ENCODE data around the gene CERS2.
A peak's percentile ranks its signal among the peaks of the same experiment; 100 is the strongest.

CERS2 gene

GRCh38 chr1:150981805-150982712 lies 7.4 kb upstream of the CERS2 start, which contains the start of gene ANXA9:
Gene ANXA9, plus strand, starts transcription at chr1:150982292. Its CDS starts 814 bp downstream, at chr1:150983106.
- peak within 1 kb of the TSS; percentile 27 for H3K27ac Mint-ChIP-seq

DNA sequence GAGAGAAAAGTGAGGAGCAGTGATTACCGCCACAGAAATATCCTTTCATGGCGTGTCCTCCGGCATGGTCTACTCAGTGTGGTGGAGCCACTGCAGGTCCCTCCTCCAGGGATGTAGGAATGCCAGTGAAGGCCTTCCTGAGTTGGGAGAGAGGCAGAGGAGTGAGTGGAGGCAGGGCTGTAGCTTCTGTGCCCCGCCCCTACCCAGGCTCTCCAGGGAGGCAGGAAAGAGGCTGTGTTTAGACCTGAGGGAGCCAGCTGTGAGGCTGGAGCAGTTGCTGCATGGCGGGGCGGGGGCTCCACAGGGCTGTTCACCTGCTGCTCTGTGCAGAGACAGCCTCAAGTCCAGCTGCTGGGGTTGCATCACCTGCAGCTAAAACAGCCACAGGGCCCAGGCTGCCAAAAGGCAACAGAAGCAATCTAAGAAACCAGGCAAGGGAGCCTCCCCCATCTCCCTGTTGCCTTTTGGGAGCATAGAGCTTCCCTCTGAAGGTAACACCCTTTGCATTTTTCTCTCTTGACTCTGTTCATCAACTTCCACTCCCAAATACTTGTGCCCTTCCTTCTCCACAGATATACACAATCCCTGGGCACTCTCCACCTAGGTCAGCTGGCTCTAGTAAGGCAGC lies 6.7 kb upstream of the CERS2 start:
- H3K27ac Mint-ChIP-seq = peak overlapping the region; percentile 27
- peaks cover 32% of the 10 kb centered on the region for H3K4me1 Mint-ChIP-seq (ENCODE audit: low read depth)
- H3K27me3 Mint-ChIP-seq = no peaks in the 10 kb centered on the region

More at GRCh38 chr1:150981805-150982712, 7.4 kb upstream of the CERS2 start, which contains the start of gene ANXA9:
- Mint-ChIP-seq H3K36me3 (ENCODE audit: low read depth) (no peaks in the 10 kb centered on the region), H3K9me3 (no peaks in the 10 kb centered on the region), H3K4me1 (ENCODE audit: low read depth) (peaks cover 24% of the 10 kb centered on the region), H3K27me3 (no peaks in the 10 kb centered on the region), H3K4me3 (no peak within 1 kb of the TSS)
- DNase-seq = no peak

DNA sequence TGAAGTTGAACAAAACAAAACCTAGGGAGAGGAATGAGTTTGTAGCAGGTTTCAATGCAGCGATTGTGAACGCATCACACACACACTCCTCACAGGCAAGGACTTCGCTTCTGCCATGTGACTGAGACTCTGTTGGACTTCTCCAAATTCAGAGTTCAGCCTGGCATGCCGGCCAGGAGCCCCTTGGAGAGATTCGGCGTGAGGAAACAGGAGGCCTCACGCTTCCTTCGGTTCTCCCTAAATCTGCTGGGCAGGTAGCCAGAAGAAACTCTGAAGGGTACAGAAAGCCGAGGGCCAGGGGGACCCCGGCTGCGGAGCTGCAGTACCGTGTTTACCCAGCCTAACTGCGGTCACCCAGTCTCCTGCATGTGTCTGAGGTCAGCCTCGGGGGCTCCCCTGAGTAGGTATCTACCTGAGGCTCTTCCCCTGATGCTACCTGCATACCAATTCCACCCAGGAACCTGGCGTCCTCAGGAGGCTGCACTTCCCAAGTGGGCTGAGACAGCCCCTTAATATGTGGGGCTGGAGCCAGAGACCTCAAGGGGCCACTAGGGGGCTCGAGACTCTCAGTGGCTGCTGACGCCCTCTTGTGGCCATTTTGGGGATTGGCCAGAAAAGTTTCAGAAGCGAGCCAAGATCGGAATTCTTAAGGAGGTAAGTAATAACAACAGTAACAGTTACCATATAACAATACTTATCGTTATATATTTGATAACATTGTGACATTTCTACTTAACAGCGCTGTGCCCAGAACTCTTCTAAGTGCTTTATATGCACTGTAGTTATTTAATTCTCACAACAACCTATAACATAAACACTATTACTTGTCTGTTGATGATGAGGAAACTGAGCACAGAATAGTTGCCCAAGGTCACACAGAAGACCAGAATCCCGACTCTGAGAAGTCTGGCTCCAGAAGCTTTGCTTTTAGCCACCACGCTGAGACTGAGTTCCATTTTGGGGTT lies 4.7 kb upstream of the CERS2 start:
- DNase-seq = peak; percentile 88
- H3K9me3 Mint-ChIP-seq = no peaks in the 10 kb centered on the region
- H3K27ac Mint-ChIP-seq = peak overlapping the region; percentile 7
- peaks cover 42% of the 10 kb centered on the region for H3K4me1 Mint-ChIP-seq (ENCODE audit: low read depth)
- H3K4me3 Mint-ChIP-seq = peak overlapping the region; percentile 51
- H3K36me3 Mint-ChIP-seq (ENCODE audit: low read depth) = no peaks in the 10 kb centered on the region
- no peaks in the 10 kb centered on the region for H3K27me3 Mint-ChIP-seq

More for the DNA sequence above, 6.7 kb upstream of the CERS2 start:
- no peaks in the 10 kb centered on the region for H3K36me3 Mint-ChIP-seq (ENCODE audit: low read depth)
- no peak overlapping the region for H3K4me3 Mint-ChIP-seq
- DNase-seq = no peak
- no peaks in the 10 kb centered on the region for H3K9me3 Mint-ChIP-seq

DNA sequence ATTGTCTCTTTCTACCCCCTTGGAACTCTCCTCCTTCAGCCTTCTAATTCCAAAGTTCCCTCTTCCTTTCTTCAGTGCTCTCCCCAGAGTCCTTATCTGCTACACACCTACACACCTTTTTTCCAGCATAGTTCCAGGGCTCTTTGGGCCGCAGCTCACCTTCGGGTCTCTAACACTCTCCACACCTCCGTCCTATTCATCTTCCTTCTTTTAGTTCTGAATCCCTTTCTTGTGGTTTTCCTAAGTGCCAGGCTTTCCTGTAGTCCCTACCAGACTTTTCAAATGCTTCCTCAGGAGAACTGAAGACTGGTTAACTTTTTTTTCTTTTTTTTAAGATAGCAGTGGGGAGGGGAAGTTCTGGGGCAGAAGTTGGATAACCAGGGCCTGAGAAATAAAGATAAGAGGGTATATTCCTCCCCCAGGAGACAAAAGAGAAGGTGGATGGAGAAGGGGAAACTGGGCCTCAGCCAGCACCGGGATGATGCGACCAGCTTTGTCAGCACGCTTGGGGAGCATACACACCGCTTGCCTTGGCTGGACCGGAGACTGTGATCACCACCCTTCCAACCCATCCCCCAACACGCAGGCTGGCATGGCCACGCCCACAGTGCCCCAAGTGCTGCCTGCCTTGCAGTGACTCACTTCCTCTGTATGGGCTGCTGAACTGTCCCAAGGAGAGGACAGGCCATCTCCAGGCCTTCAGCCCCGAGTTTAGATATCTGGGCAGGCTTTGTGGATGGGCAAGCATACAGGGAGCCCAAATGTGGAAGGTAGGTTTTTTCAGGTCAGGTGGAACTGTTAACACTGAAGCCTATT lies 2.5 kb upstream of the CERS2 start:
- peaks cover 20% of the 10 kb centered on the region for H3K36me3 Mint-ChIP-seq (ENCODE audit: low read depth)
- no peaks in the 10 kb centered on the region for H3K27me3 Mint-ChIP-seq
- no peaks in the 10 kb centered on the region for H3K9me3 Mint-ChIP-seq
- peak; percentile 81 for DNase-seq
- H3K4me1 Mint-ChIP-seq (ENCODE audit: low read depth) = peaks cover 54% of the 10 kb centered on the region
- peak overlapping the region; percentile 91 for H3K4me3 Mint-ChIP-seq
- peak overlapping the region; percentile 91 for H3K27ac Mint-ChIP-seq

GRCh38 chr1:150976401-150976821 lies 1.8 kb upstream of the CERS2 start:
- Mint-ChIP-seq H3K4me1 (ENCODE audit: low read depth) (peaks cover 61% of the 10 kb centered on the region), H3K27me3 (no peaks in the 10 kb centered on the region)

GRCh38 chr1:150973836-150974579 lies 627 bp downstream of the CERS2 start:
- no peaks in the 10 kb centered on the region for H3K9me3 Mint-ChIP-seq
- H3K27me3 Mint-ChIP-seq = no peaks in the 10 kb centered on the region
- DNase-seq = peak; percentile 75
- H3K4me3 Mint-ChIP-seq = peak overlapping the region; percentile 91
- peaks cover 68% of the 10 kb centered on the region for H3K4me1 Mint-ChIP-seq (ENCODE audit: low read depth)
- peak overlapping the region; percentile 95 for H3K27ac Mint-ChIP-seq
- H3K36me3 Mint-ChIP-seq (ENCODE audit: low read depth) = peaks cover 47% of the 10 kb centered on the region

More at GRCh38 chr1:150976401-150976821, 1.8 kb upstream of the CERS2 start:
- DNase-seq = no peak
- Mint-ChIP-seq H3K36me3 (ENCODE audit: low read depth) (peaks cover 27% of the 10 kb centered on the region), H3K4me3 (peak overlapping the region; percentile 91), H3K27ac (peak overlapping the region; percentile 88), H3K9me3 (no peaks in the 10 kb centered on the region)

DNA sequence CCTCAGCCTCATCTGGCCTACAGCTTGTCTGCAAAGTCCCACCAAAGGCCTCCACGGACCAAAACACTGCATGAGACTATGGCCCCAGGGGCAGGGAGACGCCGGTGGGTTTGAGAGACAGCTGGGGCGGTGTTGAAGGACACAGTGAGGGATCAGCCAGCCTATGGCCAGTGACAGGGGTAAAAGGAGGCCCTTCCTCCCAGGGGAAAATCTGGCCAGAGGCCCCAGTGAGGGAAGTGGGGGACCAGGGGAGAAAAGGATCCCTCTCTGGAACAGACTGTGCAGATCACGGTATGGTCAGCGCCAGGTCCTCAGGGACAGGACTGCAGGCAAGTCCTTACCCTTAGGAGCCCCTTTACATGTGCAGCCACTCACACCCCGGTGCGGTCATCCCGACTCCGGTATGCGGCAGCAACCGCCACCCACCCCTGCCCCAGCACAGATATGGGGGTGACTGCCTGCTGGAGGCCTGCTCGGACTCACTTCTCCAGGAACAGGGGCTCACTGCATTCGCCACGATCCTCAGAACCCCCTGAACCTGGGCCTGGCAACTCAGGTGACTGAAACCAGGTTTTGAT lies 1.3 kb downstream of the CERS2 start:
- Mint-ChIP-seq H3K9me3 (no peaks in the 10 kb centered on the region), H3K36me3 (ENCODE audit: low read depth) (peaks cover 53% of the 10 kb centered on the region), H3K27me3 (no peaks in the 10 kb centered on the region), H3K27ac (peak overlapping the region; percentile 95), H3K4me1 (ENCODE audit: low read depth) (peaks cover 65% of the 10 kb centered on the region), H3K4me3 (peak overlapping the region; percentile 91)
- no peak for DNase-seq

GRCh38 chr1:150972417-150972940 lies 2.2 kb downstream of the CERS2 start:
- H3K27me3 Mint-ChIP-seq = no peaks in the 10 kb centered on the region
- H3K4me3 Mint-ChIP-seq = peak overlapping the region; percentile 91
- peaks cover 62% of the 10 kb centered on the region for H3K36me3 Mint-ChIP-seq (ENCODE audit: low read depth)
- peak overlapping the region; percentile 95 for H3K27ac Mint-ChIP-seq
- no peaks in the 10 kb centered on the region for H3K9me3 Mint-ChIP-seq
- H3K4me1 Mint-ChIP-seq (ENCODE audit: low read depth) = peaks cover 58% of the 10 kb centered on the region
- no peak for DNase-seq

DNA sequence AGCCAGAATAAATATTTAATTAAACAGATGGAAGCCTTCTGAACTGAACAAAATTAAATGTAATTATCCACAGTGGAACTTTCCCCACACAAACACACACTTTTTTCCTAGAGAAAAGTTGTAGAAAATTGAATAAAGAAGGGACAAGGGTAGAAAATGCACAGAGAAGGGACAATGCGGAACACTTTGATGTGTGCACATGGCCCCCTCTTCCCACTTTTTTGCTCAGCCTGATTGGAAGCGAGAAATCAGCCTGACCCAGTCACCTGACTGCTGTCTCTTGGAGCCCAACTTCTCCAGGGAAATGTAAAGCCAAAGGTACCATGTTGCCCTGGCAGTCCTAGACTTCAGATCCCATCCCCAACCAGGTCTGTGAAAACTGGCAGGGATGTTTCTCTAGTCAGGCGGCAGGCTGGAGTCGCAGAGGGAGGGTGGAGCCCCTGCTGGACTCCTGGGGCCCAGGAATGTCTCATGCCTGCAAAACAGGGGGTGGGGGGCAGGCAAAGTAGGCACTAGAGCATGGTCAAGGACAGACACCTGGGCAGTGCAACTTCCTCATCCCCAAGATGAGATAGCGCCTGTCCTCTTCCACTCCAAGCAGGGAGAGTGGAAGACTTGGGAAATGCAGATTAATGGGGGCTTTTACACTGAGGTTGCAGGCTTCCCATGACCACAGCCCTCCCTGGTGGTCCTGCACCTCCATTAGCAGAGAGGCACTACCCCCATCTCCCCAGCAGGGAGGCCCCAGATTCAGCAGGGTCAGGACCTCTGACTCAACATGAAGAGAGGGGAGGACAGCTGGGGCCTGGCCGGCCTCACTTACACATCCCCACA lies 2.8 kb downstream of the CERS2 start:
- Mint-ChIP-seq H3K4me1 (ENCODE audit: low read depth) (peaks cover 51% of the 10 kb centered on the region), H3K27ac (peak overlapping the region; percentile 95), H3K36me3 (ENCODE audit: low read depth) (peaks cover 69% of the 10 kb centered on the region), H3K4me3 (peak overlapping the region; percentile 91), H3K27me3 (no peaks in the 10 kb centered on the region), H3K9me3 (no peaks in the 10 kb centered on the region)
- DNase-seq = no peak

GRCh38 chr1:150970808-150971582 lies 3.6 kb downstream of the CERS2 start:
- Mint-ChIP-seq H3K27ac (peak overlapping the region; percentile 95), H3K9me3 (no peaks in the 10 kb centered on the region), H3K27me3 (no peaks in the 10 kb centered on the region), H3K4me1 (ENCODE audit: low read depth) (peaks cover 48% of the 10 kb centered on the region), H3K4me3 (peak overlapping the region; percentile 91), H3K36me3 (ENCODE audit: low read depth) (peaks cover 77% of the 10 kb centered on the region)
- no peak for DNase-seq

DNA sequence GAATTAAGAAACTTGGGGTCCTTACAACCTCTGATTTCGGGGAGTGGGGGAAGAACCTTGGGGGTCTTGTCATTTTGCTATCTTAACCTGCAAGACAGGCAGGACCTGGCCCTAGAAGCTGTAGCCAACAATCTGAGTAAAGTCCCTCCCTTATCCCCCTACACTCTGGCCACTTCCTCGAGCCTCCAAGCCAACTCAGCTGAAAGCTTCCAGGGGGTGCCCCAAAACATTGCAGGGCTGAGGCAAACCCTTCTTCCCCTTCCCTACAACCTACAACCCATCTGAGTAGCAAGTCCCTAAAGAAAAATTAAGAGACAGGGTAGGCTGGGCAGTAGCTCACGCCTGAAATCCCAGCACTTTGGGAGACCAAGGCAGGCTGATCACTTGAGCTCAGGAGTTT lies 5.0 kb downstream of the CERS2 start:
- H3K27me3 Mint-ChIP-seq = no peaks in the 10 kb centered on the region
- peaks cover 88% of the 10 kb centered on the region for H3K36me3 Mint-ChIP-seq (ENCODE audit: low read depth)
- H3K27ac Mint-ChIP-seq = peak overlapping the region; percentile 95
- no peak overlapping the region for H3K4me3 Mint-ChIP-seq
- no peaks in the 10 kb centered on the region for H3K9me3 Mint-ChIP-seq
- DNase-seq = no peak
- H3K4me1 Mint-ChIP-seq (ENCODE audit: low read depth) = peaks cover 44% of the 10 kb centered on the region
